Activated CD4-positive, alpha-beta T cell treated with anti-CD3 and anti-CD28 coated beads for 24 hours (primary cell): ENCODE data around the gene PTPRM.

Experiments used
- DNase-seq, 2 donors: peaks; one replicate each; pipeline ENCODE4 v3.0.0-alpha.2; 2020; ENCODE audit warnings: low read depth in 2 of 2

The PTPRM gene

GRCh38 chr18:7600036-7600435, 32.9 kb downstream of the PTPRM start:
- DNase-seq = no peak

DNA sequence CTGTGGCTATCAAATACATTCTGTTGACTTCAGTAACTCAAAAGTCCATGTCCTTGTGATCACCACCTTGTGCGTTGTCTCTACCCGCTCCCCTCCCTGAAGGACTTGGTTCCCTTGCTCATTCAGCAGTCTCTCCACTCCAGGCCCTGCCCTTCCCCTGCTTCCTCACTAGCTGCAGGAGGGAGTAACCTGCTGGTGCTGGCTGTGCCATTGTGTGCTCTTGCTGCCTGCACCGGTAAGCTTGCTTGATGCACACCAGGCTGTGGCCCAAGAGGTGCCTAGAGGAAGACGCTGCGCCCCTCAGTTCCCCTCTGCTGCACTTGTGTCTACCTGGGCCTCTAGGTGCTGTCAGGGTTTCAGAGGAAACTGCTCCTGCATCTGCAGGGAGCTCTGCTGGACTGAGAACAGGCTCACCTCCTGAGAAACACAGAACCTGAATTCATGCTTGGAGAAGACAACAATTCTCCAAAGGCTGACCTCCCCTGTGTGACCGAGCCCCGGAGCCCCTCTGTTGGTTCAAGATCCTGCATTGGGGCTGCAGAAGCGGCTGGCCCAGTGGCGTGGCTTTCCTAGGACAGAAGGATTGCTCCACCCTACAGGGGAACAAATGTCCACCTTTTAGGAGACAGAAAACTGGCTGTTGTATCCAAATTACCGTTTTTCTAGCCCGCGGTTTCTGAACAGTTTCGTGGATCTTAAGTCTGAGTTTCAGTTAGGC, 33.6 kb downstream of the PTPRM start:
- no peak for DNase-seq

DNA sequence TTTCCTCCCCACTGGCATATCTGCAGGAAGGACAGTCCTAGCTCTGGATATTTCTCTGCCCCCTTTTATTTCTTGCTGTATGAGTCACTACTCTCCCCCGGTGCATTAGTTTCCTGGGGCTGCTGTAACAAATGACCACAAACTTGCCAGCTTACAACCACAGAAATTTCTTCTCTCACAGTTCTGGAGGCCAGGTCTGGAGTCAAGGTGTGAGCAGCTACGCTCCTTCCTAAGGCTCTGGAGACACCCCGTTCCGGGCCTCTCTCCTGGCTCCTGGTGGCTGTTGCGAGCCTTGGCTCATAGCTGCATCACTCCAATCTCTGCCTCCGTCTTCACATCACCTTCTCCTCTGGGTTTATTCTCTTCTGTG, 34.1 kb downstream of the PTPRM start:
- no peak for DNase-seq

DNA sequence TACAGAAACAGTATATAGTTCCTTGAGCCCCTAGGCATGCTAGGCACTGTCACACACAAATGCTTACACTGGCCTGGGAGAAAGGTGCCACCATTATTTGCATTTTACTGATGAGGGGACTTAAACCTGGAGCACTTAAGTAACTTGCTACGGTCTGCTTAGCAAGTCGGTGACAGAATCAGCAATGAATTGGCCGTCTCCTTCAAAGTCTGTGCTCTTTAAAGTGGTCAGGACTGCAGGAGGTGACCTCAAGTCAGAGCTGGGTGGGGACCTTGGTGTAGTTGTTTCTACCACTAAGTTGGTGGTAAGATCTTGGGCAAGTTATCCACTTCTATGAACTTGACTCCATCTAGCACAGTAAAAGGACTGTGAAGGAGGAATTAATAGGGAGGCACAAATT, 34.8 kb downstream of the PTPRM start:
- DNase-seq = no peak

- no peak for DNase-seq
These were observed 36.3 kb downstream of the PTPRM start for GRCh38 chr18:7603259-7604000.

DNA sequence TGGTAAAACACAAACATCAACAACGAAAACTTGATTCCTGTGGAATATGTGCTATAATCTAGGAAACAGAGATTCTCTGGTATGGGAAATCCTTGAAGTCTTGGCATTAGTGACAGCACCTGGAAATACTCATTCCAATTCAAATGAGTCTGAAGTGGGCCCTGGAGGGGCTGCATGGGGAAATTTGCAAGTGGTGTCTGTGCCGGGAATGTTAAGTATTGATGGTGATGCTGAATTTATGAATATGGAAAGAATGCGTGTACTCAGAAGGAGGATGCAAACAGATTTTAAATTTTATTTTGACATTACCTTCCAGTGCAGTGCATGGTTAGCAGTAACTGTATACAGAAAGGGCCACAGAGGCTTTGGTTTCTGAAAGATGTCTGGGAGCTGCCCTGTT, 37.2 kb downstream of the PTPRM start:
- DNase-seq = no peak

DNA sequence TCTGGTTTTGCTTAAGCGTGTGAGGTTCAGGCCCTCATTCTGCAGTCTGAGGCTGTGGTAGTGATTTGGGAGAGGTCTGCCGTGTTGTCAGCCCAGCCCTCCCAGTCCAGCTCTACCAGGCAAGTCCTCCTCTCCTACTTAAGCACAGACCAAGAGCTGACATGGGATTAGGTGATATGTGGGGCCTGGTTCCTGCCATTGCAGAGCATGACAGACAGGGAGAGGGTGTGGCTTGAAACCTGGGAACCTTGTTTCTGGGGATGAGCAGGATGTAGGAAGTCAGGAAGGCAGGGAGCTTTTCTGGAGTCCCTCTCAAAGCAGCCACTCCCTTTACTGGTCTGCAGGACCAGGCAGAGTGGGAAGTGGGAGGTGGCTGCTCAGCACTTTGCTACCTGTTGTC, 38.6 kb downstream of the PTPRM start:
- DNase-seq = no peak

DNA sequence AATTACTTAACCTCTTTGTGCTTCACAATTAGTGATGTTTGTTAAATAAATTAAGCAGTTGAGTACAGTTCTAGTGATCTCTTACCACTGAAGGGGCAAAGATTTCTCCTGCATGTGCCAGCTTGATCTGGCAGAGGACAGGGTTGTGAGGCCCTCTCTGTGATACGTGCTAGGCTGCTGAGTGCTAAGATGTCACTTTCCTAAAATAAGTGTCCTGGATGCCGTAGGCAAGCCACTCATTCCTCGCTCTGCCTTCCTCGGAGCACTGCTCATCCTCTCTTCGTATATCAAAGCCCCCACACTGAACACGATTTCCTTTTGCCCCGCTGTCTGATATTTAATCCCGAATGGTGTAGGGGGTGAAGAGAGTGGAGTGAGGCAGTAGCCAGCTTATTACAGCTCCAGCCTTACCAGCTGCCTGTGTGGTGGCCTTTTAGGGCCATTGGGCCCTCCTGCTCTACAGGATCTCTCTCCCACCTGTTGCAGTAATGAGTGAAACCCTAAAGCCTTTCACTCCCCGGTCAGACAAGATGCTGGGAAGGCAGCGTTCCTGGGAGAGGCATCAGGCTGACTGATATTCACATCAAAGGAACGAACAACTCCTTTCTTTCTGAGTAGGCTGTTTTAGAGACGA, 40.5 kb downstream of the PTPRM start:
- no peak for DNase-seq

DNA sequence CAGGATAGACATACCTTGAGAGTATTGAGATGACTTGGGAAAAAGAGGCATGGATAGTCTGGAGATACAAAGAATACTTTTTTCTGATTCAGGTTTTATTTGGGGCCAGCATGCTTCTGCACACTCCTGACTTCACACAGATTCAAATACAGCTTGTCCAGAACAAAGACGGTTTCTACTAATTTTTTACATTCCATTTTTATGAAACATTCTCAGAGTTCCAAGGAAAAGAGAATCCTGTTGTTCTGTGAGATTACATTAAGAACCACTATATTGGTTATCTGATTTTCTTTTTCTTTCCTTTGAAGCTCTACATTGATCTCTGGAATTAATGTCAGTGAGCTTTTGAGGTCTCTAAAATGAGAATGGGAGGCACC, 41.0 kb downstream of the PTPRM start:
- DNase-seq = no peak

GRCh38 chr18:7608781-7609201, 41.7 kb downstream of the PTPRM start:
- DNase-seq = no peak

- DNase-seq = no peak
These were observed 42.5 kb downstream of the PTPRM start for GRCh38 chr18:7609617-7610016.

GRCh38 chr18:7614042-7614441, 46.9 kb downstream of the PTPRM start:
- no peak for DNase-seq

DNA sequence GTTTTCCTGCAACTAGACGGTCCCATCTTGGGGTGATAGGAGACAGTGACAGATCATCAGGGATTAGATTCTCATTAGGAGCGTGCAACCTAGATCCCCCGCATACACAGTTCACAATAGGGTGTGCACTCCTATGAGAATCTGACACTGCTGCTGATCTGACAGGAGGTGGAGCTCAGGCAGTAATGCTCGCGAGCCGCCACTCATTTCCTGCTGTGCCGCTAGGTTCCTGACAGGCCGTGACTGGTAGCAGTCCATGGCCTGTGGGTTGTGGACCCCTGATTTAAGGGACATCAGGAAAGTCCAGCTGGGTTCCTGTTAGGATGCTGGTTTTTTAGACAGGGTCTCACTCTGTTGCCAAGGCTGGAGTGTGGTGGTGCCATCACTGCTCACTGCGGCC, 48.7 kb downstream of the PTPRM start:
- DNase-seq = no peak

GRCh38 chr18:7616661-7617060, 49.5 kb downstream of the PTPRM start:
- DNase-seq = no peak

DNA sequence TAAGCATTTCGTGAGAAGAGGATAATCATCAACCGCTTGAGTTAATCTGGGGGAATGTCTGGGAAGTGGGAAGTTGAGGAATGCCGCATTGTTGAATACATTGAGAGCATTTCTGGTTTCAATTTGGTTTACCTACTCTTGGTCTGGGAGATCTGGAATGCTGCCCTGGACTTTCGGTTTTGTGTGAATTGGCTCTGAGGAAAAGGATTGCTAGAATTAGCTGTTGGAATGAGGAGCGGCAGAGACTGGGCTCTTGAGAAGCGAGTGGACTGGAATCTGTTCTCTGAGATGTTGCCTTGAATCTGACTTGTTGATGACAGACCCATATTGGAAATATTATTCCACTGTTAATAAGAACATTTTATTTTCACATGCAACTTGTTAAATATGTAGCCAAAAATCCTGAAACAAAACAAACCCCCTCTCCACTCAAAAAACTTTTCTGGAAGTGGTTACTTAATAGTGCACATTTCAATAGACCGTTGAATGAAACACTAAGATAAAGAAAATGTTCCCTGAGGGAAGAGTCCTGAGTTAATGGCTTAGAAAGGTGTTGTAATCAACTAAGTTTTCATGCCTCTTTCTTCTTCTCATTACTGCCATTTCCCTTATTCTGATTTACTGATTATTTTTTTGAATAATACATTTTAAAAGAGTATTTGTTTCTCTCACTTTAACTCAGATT, 50.8 kb downstream of the PTPRM start:
- no peak for DNase-seq

- DNase-seq = no peak
These were observed 51.9 kb downstream of the PTPRM start for GRCh38 chr18:7618891-7619442.

GRCh38 chr18:7619676-7620075, 52.6 kb downstream of the PTPRM start:
- DNase-seq = no peak

GRCh38 chr18:7622721-7623120, 55.6 kb downstream of the PTPRM start:
- DNase-seq = no peak

DNA sequence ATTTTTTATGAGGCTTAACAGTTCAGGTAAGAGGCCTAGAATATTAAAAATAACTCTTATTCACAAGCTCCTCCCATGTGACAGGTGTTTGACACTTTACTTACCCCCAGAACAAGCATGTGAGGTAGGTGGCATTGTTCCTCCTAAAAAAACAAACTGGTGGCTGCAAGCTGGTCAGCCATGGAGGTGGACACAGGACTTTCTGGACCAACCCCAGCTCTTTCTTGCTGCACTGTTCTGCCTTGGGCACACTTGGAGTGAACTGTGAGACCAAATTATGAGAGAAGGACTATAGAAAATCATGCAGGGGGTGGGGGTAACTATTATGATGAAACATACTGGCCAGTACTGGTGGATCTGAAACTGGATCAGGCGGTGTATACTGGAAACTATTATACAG, 56.6 kb downstream of the PTPRM start:
- DNase-seq = no peak

DNA sequence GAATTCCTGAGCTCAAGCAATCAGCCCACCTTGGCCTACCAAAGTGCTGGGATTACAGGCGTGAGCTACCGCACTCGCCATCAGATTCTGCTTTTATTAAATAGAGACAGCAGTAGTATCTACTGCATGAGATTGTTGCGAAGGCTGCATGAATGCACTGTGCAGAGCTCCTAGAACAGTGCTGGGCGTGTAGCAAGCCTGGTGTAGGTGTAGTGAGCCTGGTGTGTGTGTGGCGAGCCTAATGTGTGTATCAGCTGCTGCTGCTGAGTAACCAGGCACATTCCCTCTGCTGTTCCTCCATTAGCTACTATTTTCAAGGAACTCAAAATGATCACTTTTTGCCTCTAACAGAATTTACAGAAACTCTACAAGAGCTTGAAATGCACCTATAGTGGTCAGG, 57.6 kb downstream of the PTPRM start:
- no peak for DNase-seq

- no peak for DNase-seq
These were observed 59.2 kb downstream of the PTPRM start for GRCh38 chr18:7626175-7626921.
